GDM1 (cell line): ENCODE results near the gene PANK2.
"Not testable (repeated sequence)": the region's sequence is repeated elsewhere in the genome, so short reads cannot be mapped to it uniquely, and the experiment has no call there.

Experiments
- DNase-seq: peaks from one replicate; lab custom pipeline; 2025; lab: John Stamatoyannopoulos, UW

The PANK2 gene

DNA sequence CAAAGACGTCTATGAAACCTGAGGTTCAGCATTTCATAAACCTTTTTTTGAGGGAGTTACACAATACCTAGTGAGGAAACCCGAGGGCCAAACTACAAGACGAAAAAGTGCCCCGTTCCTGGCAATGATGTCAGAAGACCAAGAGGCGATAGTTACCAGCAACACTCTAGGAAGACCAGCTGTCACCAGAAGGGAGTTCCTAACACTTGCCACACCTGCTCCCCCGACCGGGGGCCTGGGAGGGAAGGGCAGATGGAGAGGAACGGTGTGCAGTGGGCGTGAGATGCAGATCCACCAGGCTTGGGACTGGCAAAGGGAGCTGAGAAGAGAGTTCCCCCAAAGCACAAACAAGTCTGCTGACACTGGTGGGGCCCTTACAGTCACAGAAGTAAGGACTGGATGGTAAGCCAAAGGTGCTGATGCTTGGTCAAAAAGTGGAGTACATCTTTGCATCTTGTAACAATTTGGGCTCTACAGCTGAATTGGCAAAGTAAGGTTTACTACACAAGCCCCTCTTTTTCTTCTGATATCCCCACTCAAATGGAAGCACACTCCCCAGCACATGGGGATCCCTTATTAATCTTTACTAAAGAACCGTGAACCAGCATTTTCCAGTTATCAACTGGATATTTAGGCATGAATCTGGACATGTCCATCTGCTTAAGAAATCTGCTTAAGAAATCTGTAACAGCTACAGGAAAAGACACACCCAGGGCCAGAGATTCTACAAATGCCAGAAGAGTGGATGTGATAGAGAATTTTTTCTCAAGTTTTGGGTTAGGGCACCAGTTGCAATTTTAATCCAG is 38.5 kb downstream of the PANK2 start:
- DNase-seq, result no peak

DNA sequence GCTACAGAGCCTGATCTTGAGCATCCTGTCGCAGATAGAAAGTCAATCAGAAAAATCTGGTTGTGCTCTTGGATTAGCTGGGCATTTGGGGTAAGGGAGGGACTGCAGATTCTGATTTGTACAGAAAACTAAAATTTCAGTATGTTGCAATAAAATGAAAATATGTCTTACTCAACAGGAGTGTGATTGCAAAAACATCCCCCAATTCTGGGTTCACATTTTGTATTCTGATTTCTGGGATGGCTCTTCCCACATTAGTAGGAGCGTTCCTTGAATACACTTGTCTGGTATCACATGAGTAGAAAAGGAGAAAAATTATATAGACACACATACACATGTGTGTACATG is 40.5 kb downstream of the PANK2 start:
- DNase-seq, result no peak

DNA sequence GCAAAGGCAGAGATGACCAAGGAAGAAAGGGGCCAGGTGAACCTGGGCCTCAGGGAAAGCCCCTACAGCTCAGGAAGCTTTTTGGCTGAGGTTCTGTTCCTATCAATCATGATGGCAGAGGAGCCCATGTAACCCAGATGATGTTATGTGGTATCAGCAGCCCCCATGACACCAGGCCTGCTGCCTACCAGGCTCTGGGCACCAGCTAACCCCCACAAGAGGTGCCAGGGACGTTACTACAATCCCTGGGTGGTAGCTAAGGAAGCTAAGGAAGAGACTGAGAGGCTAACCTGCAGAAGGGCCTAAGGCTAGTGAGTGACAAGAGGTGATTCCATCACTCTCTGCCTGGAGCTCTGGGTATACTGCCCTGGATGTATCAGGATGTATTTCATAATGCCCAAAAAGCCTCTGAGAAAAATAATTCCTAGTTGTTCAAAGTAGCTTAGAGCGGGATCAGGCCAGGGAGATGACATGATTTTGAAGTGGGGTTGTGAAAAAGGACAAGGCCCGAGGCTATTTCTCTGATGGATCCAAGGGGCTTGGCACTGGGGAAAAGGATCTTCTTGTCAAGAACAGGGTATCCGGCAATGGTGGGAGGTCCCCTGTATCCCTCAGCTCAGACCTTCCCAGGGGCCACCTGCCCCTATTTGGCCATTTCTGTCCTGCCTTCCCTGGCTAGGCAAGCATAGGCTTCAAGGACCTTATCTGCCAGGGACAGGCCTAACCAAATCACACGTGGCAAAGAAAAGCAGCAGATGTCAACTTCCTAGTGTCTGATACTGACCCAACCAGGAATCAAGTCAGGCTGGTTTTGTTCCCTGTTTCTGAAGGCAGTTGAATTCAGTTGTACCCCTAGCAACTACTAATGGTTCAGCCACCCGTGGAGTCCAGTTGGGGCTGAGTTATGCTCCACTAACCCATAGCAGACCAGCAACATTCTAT is 41.3 kb downstream of the PANK2 start:
- DNase-seq, result no peak

DNA sequence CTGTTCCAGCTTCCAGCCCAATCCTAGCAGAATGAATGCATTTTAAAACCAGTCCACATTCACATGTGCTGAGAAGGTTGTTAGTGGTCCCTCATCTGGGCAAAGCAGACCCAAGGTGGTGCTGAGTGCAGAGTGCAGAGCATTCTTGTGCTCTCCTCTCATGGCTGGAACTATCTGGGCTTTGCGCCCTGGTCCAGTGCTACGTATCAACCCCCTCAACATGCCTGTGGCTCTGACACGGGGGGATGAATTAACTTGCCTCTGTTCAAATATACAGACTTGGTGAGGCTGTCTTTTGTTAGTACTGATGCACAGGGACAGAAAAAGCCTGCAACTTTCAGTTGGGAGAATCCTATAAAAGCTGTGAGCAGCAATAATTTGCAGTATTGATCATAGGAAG is 42.5 kb downstream of the PANK2 start:
- no peak for DNase-seq

DNA sequence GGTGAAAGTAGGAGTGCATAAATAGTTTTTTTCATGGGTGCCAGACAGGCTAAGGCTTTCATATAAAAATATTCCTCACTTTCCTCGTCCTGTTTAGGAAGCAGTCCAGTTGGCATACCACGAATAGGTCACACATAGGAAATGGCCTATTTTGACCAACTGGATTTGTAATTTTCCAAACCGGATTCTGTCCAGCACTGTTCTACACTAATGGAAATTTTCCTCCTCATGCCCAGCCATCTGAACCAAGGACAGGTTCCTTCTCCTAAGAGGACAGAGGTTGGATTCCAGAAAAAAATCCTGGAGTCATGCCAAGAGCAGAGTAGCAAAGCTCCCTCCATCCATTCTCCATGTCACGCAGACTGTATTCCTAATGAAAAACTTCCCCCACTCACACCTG is 43.1 kb downstream of the PANK2 start:
- DNase-seq, result no peak

DNA sequence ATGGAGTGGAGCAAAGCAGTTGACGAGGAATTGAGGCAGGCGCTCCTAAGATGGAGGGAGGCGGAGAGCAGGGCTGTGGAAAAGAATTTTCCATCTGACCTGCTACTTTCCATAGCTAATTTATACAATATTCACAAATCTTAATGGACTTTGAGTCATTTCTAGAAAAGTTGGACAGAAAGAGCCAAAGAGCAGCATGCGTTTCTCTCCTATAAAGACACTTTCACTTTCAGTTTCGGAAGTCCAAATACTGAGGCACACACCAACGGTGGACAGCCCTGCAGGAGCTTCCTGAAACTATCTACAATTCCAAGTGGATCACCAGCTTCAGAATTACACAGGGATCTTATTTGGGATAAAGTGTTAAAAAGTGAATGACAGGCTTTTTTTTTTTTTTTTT is 43.5 kb downstream of the PANK2 start:
- DNase-seq, result no peak

DNA sequence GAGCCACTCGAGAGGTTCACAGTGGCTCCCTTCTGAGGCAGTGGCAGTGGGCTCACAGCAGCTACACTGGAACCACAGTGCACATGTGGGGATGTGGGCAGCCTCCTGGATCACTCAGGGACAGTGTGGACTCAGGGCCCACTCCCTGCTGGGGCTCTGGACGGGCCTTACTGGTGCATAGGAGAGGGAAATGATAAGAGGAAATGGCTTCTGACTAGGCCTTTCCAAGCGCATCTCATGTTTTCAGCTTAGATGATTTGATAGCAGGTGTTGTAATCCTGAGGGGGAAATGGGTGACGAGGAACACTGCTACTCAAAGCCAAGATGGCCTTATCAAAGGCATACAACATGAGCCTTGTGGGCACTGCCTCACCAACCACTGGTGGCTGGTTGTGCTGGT is 44.0 kb downstream of the PANK2 start:
- no peak for DNase-seq

DNA sequence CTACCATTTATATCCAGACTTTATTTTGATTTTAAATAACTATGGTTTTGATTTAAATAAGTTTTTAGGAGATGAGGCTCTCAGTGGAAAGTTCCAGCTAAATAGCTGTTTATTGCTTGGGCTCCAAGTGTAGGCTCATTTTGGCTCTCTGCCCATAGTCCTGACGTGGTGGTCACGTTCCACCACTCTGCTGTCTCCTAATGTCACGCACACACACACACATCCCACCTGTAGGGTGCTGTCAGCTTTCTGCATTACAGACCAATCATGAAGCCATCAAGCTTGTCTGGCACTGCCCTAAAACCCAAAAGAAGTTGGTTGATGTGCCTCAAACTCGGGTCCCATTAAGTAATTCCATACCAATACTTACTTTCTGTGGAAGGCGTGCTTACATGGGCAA is 45.4 kb downstream of the PANK2 start:
- DNase-seq, result no peak

DNA sequence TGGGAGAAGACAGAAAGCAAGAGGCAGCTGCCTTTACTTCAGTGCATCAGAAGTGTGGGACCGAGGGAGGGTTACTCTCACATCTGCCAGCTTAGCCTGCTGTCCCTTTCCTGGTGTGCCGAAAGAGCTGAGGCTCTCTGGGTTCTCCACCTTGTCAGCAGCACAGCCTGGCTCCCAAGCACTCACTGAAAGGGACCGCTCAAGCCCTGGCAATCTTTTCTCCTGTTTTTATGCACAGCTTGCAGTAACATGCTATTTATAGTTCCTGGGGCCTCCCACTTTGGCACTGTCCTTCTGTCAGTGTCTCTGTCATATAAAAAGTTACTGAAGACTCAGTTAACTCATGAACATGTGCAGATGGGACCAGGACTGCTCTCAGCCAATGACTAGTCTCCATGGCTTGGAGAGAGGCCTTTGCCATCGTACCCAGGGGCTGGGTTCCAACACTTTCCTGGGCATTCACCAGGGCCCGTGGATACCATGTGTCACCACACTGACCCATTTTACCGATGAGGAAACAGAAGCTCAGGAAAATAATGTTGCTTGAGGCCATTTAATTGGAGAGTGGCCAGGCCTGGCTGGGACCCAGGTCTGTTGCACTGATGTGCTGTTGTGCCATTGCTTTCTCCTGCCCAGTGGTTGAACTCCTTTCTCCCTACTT is 46.2 kb downstream of the PANK2 start:
- no peak for DNase-seq

DNA sequence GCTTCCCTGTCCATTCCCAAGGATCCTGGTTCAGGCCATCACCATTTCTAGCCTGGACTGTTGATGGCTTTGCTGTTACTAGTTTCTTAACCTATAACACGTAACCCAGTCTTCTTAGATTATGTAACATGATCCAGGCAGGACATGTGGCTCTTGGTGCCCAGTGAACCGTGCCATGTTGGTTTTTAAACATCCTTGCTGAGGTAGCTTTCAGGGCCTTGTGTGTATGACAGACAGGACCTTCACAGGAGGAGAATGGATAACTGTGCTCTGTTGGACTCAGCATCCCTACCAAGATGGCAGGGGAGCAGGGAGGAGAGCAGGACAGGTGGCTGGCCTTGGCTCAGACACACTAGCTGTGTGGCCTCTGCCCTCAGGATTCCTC is 46.8 kb downstream of the PANK2 start:
- DNase-seq, result no peak

DNA sequence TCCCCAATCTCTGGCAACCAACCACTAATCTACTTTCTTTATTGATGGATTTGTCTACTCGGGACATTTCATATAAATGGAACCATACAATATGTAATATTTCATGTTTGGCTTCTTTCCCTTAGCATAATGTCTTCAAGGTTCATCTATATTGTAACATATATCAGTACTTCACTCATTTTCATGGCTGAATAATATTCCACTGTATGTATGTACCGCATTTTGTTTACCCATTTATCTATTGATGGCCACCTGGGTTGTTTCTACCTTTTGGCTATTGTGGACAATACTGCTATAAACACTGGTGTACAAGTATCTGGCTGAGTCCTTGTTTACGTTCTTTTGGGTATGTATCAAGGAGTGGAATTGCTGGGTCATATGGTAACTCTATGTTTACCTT is 48.4 kb downstream of the PANK2 start:
- DNase-seq, result no peak

DNA sequence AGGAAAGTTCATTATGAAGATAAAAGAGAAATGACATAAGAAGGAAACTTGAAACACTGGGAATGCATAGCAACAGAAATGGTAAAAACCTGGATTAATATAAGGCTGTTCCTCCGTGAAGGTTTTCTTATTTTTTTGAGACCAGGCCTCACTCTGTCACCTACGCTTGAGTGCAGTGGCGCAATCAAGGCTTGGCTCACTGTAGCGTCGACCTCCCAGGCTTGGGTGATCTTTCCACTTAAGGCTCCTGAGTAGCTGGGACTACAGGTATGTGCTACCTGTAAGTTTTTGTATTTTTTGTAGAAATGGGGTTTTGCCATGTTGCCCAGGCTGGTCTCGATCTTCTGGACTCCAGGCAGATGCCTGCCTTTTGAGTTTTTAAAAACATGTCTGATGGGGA is 51.7 kb downstream of the PANK2 start:
- DNase-seq, result no peak

DNA sequence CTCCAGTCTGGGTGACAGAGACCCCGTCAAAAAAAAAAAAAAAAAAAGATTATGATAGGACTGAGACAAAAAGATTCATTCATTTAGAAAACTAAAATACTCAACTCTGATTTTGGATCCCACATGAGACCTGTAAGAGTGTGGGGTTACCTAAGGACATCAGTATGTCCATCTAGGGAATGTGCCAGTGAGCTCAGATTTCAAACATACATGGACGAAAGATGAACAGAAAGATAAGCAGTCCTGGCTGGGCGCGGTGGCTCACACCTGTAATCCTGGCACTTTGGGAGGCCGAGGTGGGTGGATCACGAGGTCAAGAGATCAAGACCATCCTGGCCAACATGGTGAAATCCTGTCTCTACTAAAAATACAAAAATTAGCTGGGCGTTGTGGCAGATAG is 57.5 kb downstream of the PANK2 start:
- DNase-seq, result not testable (repeated sequence)

DNA sequence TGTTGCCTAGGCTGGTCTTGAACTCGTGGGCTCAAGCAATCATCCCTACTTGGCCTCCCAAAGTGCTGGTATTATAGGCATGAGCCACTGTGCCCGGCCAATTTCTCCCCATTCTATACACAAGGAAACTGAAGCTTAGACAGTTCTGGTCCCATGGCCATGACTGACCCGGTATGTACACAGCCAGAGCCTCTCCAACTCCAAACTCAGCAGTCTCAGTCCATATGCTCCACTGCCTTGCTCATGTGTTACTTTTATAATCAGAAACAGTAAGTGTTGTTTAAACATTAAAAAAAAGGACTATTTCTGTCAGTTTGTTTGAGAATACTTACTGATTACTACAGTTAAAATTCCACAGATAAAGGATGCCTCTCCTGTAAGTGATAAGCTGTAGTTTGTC is 75.5 kb downstream of the PANK2 start:
- no peak for DNase-seq

DNA sequence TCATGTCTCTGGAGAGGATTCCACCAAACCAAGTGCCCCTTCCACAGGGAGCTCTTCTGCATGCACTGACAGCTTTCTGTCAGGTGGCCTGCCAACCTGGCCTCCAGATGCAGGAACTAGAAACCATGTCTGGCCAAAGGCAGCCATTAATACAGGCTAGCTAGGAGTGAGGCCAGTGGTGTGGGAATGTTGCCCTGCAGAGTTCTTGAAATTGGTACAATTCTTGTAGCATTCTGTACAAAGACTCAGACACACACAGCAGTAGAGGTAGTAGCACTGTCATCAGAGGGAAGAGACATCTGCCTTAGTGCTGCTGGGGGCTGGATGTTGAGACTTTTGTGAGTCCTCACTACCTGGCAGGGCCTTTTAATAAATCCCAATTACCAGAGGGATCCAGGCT is 77.4 kb downstream of the PANK2 start:
- no peak for DNase-seq

DNA sequence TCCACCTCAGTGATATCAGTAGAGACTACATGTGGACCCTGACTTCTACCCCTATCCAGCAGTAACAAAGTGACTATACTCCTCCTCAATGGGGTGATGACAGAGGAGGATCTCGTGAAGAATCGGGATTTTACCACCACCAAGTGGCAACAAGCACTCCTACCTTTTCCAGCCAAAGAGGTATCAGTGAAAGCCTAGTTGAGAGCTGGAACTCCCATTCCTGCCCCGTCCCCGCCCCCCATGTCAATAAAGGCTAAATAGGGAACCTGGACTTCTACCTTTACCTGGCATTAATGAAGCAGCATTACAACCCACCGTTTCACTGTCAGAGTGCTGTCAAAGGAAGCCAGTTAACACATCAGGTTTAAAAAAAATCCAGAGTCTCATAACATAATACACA is 80.8 kb downstream of the PANK2 start:
- DNase-seq, result no peak

DNA sequence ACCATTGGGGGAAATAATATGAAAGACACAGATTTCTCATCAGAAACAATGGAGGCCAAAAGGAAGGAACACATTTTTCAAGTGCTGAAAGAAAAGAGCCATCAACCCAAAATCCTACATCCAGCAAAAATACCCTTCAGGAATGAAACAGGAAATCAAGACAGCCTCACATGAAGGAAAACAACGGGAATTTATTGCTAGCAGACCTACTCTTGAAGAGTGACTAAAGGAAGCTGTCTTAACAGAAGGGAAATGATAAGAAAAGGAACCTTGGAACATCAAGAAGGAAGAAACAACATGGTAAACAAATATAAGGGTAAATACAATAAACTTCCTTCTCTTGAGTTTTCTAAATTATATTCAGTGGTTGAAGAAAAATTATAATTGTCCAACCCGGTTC is 82.0 kb downstream of the PANK2 start:
- DNase-seq, result no peak

DNA sequence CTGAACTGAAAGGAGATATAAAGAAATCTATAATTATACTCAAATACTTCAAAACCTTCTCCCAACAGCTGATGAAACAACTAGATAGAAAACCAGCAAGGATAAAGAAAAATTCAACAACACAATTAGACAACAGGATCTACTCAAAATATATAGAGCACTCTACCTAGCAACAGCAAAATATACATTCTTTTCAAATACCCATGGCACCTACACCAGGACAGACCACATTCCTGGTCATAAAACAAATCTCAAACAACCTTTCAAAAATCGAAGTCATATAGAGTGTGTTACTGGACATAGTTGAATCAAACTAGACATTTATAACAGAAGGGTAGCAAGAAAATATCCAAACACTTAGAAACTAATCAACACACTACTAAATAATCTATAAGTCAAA is 83.0 kb downstream of the PANK2 start:
- DNase-seq, result no peak

DNA sequence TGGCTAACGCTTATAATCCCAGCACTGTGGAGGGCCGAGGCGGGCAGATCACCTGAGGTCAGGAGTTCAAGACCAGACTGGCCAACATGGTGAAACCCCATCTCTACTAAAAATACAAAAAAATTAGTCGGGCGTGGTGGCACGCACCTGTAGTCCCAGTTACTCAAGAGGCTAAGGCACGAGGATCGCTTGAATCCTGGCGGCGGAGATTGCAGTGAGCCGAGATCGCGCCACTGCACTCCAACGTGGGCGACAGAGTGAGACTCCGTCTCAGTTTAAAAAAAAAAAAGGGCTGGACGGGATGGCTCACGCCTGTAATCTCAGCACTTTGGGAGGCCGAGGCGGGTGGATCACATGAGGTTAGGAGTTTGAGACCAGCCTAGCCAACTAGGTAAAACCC is 83.4 kb downstream of the PANK2 start:
- DNase-seq, result not testable (repeated sequence)

DNA sequence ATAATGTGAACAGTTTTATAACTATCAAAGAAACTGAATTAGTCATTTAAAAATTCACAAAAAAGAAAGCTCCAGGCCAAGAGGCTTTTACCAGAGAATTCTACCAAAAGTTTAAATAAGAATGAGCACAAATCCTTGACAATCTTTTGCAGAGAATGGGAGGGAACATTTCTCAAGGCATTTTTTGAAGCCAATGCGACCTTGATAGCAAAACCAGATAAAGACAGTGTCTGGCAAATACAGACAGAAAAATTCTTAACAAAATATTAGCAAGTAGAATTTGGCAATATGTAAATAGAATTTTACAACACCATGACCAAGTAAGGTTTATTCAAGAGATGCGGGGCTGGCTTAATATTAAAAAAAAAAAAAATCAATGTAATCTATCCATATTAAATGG is 84.5 kb downstream of the PANK2 start:
- DNase-seq, result no peak

DNA sequence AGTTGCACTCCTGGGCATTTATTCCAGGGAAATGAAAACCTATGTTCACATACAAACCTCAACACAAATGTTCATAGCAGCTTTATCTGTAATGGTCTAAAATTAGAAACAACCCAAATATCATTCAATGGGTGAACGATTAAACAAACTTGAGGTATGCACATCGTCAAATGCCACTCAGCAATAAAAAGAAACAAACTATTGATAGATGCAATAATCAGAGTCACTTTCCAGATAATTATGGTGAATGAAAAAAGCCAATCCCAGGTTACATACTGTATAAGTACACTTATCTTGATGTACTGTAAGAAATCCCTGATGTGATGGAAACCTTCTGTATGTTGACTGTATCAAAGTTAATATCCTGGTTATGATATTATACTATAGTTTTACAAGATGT is 87.3 kb downstream of the PANK2 start:
- no peak for DNase-seq
